Activated naive CD8-positive, alpha-beta T cell treated with anti-CD3 and anti-CD28 coated beads, Interleukin-2, amount 50 U/mL, for 16 hours (primary cell): Measurements from ENCODE around the gene TPCN2.
"Not testable (repeated sequence)": the region's sequence is repeated elsewhere in the genome, so short reads cannot be mapped to it uniquely, and the experiment has no call there.

ENCODE experiments used
- DNase-seq: peaks from one replicate; pipeline ENCODE4 v3.0.0-alpha.2; 2020; ENCODE audit warnings: low read depth, low spot score

TPCN2 gene

DNA sequence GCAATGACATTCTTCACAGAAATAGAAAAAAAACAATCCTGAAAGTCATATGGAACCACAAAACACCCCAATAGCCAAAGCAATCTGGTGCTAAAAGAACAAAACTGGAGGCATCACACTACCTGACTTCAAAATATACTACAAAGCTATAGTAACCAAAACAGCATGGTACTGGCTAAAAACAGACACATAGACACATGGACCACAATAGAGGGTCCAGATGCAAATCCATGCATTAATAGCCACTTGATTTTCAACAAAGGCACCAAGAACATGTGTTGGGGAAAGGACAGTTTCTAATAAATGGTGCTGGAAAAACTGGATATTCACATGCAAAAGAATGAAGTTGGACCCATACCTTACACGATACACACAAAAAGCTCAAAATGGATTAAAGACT is 79.2 kb downstream of the TPCN2 start:
- no peak for DNase-seq

DNA sequence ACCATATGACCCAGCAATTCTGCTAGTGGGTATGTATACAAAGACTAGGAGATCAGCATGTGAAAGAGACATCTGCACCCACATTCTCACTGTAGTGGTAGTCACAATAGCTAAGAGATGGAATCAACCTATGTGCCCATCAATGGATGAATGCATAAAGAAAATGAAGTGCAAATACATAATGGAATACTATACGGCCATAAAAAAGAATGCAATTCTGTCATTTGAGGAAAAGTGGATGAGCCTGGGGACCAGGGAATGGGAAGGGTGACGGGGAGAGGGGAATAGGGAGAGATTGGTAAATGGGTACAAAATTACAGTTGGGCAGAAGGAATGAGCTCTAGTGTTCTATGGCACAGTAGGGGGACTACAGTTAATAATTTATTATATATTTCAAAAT is 80.3 kb downstream of the TPCN2 start:
- no peak for DNase-seq

DNA sequence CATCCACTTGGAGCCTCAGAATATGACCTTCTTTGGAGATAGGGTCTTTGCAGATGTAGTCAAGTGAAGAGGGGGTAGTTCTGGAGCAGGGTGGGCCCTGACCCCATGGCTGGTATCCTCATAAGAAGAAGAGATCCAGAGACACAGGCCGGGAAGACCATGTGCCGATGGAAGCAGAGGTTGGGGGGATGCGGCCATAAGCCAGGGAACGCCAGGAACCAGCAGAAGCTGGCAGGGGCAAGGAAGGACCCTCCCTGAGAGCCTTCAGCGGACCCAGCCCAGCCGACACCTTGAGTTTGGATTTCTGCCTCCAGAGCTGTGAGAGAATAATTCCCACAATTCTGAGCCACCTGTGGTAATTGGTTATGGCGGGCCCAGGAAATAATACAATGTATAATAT is 80.9 kb downstream of the TPCN2 start:
- no peak for DNase-seq

DNA sequence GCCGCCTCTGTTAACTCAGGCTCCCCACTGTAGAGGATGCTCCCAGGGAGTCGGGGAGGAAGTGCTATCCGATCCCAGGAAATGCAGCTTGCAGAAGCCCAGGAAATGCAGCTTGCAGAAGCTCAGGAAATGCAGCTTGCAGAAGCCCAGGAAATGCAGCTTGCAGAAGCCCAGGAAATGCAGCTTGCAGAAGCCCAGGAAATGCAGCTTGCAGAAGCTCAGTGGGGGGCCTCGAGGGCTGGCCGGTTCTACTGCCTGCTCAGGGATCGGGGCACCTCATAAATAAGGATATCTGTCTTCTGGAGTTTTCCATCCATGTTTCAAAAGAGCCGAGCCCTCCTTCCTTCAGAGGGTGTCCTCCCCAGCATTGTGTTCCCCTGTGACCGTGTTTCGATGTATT is 81.9 kb downstream of the TPCN2 start:
- DNase-seq, result no peak

DNA sequence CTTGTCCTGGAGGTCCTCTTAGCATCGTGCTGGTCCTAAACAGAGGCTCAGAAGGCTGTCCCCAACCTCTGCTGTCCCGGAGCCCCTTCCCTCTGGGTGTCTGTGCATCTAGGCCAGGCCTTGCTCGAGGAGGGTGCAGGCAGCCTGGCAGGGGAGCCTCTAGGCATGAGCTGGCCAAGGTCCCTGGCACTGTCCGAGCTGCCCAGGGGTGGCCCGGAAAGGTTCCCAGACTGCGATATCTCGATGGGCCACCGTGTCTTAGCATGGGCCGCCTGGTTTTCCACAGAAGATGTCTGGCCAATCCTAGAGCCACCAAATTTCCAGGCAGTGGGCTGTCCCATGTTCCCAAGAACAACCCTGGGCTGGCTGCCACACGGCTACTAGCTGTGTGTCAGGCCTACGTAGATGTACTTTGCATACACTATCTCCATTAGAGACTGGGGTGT is 82.4 kb downstream of the TPCN2 start:
- DNase-seq, result no peak

DNA sequence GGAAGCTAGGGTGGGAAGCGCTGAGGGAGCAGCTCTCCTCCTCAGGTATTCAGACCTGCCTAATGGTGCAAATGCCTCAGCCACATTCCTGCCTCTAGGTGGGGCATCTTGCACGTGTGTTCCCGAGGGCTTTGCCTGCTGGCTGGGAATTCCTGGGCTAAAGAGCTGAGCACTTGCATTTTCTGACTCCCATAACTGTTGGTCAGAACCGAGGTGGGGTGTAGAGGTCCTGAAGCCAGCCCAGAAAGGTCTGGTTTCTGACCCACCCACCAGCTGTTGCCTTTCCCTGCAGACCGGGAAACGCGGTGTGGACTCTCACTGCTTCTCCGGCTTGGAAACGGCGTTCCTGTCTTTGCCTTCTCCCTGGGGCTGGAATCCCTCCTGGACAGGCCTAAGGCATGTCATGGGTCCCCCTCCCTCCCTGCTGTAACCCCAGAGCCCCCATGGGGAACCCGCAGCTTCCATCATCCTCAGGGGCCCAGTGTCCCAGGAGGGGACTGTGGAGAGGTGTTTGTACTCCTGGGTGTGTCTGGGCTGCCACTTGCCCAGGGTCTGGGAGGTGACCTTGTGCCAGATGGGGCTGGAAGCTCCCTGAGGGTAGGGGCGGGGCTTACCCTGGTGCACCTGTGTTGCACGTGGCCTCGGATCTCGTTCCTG is 83.0 kb downstream of the TPCN2 start:
- DNase-seq, result no peak

DNA sequence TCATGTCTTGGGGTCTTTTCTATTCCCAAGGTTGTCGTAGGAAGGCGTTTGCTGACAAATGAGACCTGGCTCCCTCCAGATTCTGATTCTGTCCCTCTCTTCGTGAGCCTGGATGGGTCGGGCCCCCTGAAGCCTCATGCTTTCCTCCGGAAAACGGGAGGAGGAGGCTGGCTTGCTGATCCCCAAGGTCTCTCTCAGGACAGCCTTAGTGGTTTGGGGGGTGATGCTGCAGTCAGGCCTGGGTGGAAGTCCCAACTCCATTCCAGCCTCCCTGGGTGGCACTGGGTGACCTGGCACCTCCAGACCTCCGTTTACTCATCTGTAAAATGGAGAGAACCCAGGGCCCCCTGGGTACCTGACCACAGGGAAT is 83.6 kb downstream of the TPCN2 start:
- DNase-seq, result no peak

DNA sequence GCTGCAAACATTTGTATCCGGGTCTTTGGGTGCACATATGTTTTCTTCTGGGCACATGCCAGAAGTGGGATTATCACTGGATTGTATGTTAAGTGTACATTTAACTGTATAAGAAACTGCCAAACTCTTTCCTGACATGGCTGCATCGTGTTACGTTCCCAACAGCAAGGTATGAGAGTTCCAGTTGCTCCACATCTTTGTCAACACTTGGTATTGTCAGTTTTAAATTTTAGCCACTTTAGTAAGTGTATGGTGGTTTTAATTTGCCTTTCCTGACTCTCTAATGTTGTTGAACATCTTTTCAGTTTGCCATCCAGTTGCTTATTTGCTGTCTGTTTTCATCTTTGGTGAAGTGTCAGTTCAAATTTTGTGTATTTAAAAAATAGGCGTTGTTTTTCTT is 84.5 kb downstream of the TPCN2 start:
- DNase-seq, result no peak

DNA sequence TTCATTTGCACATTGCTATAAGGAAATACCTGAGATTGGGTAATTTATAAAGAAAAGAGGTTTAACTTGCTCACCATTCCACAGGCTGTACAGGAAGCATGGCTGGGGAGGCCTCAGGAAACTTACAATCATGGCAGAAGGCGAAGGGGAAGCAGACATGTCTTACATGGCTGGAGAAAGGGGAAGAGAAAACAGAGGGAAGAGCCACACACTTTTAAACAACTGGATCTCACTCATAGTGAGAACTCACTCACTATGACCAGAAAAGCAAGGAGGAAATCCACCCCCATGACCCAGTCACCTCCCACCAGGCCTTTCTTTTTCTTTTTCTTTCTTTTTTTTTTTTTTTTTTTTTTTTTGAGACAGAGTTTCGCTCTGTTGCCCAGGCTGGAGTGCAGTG is 85.5 kb downstream of the TPCN2 start:
- not testable (repeated sequence) for DNase-seq

DNA sequence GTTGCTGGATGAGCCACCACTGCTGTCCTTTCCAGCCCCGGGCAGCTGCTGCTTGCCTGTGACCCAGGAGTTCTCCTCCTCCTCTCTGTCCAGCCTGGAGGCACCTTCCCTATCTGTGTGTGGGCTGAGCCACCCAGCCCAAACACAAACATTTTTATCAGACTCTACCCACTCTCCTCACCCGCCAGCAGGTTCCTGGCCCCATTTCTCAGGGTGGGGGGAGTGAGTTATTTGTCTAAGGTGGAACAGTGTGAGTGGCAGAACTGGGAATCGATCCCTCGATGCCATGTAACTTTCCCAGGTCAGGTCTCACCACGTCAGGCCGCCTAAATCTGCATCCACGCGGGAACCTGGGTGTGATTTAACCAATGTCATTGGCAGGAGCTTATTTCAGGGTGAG is 86.2 kb downstream of the TPCN2 start:
- no peak for DNase-seq

DNA sequence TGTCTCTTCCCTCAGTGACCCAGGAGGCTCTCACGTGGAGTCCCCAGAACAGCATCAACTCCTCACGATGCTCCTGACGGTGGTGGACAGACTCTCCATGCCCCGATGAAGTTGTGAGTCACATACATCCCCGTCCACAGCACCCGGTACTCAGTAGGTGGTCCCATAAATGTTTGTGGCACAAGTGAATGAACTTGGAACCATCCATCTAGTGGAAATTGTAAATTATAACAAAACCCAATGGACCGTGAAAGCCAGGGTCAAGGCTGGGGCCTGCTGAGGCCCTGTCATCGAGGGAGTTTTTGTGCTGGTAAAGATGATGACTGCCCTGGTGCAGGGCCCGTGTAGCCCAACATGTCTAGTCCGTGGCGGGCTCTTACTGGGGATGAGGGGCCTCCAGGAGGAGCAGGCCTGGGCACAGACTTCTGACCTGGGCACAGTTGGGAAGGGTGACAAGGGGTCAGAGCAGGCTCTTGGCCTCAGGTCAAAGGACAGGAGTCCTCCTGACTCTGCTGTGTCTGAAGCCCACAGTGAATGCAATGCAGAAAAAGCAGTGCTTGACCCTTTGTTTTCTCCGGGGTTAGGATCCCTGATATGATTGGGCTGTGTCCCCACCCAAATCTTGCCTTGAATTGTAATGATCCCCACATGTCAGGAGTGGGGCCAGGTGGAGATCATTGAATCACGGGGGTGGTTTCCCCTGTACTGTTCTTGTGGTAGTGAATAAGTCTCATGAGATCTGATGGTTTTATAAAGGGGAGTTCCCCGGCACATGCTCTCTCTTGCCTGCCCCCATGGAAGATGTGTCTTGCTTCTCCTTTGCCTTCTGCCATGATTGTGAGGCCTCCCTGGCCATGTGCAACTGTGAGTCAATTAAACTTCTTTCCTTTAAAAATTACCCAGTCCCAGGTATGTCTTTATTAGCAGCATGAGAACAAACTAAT is 87.0 kb downstream of the TPCN2 start:
- DNase-seq, result no peak

DNA sequence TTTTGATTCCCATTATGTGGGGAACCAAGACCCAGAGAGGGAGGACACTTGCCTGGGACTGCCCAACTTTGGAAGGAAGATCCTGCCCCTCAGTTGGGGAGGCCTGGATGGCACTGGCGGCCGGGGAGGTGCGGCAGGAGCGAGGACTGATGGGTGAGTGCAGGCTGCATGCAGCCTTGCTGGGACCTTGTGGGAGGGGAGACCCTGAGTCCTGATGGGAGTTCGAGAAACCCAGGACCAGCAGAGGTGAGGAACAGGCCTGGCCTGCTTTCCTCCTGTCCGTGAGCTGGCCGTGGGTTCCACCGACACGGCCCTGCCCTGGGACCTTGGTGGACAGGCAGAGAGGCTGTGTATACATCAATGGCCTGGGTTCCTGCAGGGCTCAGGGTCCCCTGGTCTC is 87.7 kb downstream of the TPCN2 start:
- DNase-seq, result no peak

DNA sequence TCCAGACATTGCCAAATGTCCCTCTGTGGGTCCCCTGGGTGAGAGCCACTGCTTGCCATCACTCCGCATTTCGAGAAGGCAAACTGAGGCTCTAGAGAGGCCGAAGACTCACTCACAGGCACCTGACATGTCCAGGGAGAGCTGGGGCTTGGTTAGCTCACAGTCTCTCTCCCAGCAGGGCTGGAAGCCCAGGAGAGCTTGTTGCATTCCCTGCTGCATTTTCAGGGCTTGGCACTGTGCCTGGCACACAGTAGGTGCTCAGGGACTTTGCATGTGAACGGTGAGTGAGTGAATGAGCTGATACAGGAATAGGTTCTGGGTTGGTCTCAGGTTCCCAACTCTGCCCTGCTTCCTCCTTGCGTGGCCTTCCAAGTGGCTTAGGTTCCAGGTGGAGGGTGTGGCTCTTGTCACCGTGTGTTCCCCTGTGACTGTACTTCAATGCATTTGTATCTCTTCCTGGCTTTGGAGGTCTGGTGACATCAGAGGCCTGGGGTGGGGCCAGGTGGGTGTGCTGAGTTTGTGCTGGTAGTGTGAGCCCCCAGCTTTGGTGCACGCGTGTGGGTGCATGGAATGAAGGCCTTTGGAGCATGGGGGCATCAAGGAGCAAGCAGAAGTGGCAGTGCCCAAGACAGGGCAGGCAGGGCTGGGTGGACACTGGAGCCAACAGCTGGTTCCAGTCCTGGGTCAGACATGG is 88.6 kb downstream of the TPCN2 start:
- no peak for DNase-seq

DNA sequence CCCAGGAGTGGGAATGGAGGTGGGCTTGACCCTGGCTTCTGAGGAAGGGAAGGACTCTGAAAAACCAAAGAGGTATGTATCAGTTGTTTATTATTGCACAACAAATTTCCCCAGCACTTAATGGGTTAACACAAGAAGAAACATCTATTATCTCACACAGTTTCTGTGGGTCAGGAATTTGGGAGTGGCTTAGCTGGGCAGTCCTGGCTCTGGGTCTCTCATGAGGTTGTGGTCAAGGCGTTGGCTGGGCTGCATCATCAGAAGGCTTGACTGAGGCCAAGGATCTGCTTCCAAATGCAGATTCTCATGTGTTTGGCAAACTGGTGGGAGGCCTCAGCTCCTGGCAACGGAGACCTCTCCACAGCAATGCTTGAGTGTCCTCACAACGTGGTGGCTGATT is 89.5 kb downstream of the TPCN2 start:
- no peak for DNase-seq

DNA sequence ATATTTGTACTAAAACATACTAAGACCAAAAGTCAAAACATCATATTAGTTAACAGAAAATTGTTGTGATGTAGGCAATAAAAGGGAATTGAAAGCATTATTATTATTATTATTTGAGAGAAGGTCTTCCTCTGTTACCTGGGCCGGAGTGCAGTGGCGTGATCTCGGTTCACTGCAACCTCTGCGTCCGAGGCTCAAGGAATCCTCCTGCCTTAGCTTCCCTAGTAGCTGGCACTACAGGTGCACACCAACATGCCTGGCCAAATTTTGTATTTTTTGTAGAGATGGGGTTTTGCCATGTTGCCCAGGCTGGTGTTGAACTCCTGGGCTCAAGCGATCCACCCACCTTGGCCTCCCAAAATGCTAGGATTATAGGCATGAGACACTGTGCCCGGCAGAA is 91.4 kb downstream of the TPCN2 start:
- not testable (repeated sequence) for DNase-seq

DNA sequence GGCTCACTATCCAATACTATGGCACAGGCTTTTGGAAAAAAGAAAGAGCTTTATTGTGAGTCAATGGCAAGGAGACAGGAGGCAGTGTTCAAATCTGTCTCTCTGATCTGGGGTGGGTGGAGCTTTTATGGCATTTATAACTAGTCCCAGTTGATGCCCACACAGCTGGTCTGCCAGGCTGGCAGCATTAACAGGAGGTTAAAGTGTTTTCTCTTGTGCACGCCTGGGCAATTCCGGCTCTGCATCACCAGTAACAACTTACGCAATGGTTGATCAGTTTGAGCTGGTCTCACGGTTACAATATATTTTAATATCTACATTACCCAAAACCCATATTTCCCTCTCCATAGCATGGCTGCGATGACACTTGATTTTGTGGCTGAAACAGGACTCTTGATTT is 91.9 kb downstream of the TPCN2 start:
- no peak for DNase-seq

DNA sequence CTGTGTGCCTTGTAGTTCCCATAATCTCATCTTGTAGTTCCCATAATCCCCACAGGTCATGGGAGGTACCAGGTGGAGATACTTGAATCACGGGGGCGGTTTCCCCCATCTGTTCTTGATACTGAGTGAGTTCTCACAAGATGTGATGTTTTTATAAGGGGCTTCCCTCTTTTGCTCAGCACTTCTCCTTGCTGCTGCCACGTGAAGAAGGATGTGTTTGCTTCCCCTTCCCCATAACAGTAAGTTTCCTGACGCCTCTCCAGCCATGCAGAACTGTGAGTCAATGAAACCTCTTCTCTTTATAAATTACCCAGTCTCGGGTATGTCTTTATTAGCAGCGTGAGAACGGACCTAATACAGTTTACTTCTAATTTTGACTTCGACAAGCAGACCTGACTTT is 93.0 kb downstream of the TPCN2 start:
- DNase-seq, result no peak

DNA sequence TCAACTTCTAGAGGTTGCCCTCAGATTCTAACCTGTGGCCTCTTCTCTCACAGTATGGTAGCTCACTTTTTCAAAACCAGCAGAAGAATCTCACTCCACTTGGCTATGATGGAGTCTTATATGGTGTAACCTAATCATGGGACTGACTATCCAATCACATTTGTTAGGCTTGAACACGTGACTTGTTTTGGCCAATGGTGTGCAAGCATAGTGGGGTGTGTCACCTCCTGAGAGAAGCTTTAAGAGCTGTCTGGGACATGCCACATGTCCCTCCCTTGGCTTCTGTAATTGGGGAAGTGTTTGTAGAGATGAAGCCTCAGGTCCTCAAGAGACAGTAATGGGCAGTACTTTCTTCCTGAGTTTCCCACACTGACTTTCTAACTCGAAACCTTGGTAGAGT is 94.2 kb downstream of the TPCN2 start:
- no peak for DNase-seq

DNA sequence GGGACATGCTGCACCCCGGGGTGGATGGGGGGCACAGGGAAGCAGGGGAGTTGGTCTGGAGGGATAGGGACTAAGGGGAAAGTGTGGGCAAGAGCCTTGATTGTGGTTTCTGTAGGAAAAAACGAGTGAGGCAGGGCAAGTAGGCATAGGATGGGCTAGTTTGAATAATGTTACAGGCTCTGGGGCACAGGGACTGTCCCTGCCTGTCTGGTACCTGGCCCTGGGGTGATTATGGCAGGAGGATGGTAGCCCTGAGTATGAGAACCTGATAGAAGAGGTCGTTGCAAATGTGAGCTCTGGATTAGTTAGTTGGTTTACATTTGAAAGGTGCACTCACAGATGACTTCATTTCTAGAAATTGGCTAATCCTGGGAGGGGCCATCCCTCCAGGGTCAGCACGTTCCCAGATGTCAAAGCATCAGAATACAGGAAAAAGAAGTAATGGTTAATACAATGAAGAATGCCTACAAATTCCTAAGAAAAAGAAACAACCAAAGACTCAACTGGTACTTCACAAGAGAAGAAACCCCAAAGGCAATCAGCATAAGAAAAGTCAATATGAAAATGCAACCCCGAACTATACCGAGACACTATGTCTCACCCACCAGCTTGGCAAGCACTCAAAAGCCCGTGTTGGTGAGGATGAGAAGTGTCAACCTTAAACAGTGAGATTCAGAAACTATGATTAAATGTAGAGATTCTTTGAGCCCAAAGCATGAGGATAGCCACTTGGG is 95.8 kb downstream of the TPCN2 start:
- no peak for DNase-seq

DNA sequence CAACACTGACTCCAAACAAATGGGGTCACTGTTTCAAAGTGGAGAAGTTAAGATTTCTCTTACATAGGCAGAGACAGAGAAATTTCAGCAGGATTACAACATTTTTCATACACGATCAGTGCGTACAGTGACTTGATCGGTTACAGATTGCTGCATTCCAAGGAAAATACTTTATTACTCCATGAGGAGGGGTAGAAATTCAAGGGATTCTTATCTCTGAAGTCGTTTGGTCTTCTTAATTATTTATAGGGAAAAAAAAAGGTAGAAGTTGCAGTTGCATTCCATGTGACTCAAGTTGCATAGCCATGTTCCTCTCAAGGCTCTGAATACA is 96.3 kb downstream of the TPCN2 start:
- no peak for DNase-seq

DNA sequence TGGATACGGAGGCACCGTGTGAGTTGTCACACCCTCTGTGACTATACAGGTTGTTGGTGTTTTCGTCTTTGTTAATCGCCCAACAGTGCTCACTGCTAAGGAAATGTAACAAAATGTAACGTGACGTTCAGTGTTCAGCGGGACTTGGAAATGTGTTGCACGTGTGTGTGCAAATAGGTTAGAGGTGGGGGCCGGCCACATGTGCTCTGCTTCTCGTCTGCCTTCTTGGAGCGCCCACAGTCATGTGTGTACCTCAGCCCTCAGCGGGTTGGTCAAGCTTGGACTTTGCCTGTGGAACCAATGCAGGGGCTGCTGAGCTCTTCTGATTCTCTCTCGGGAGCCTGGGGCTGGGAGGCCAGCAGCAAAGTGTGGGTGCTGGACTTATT is 99.6 kb downstream of the TPCN2 start:
- no peak for DNase-seq

DNA sequence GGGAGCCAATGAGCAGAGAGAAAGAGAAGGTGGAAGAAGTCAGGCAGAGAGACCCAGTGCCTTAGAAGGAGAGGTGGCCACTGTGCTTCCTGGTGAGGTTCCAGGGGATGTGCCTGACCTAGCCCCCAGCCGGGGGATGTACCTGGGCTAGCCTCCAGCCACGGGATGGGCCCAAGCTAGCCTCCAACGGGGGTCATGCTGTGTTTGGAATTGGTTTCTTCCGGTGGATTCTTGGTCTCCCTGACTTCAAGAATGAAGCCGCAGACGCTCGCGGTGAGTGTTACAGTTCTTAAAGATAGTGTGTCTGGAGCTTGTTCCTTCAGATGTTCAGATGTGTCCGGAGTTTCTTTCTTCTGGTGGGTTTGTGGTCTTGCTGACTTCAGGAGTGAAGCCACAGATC is 100.1 kb downstream of the TPCN2 start:
- no peak for DNase-seq
